Right lobe of liver (tissue), 4 donors: ENCODE results near the gene ABLIM2.

Experiments
- CTCF ChIP-seq, 4 donors: fragments of 200-600 bp in 3 of 4; fragments of 450-650 bp in 1 of 4; IDR thresholded peaks; one replicate each; pipeline versions ENCODE4 v1.5.1 to v1.8.0; 2016 to 2022; ENCODE audit warnings: antibody characterized with exemption in 4 of 4, mild to moderate bottlenecking in 2 of 4
- POLR2A ChIP-seq: fragments of 450-650 bp; IDR thresholded peaks from one replicate; pipeline ENCODE4 v1.6.1; 2017; ENCODE audit warnings: antibody characterized with exemption, mild to moderate bottlenecking
- donor health status: DM: no; HTN: no; CAD: no.
- donor health status: DM: no; HTN: no; CAD: no.
- donor health status: DM: no; HTN: yes; CAD: no.

GRCh38 chr4:8185295-8185694, 26.7 kb upstream of the ABLIM2 start:
- TF ChIP-seq CTCF (IDR thresholded peaks at IDR 0.05) (no peak), POLR2A (no peak)
